ENCODE measurements around the gene DUXA.

- TF ChIP-seq CEBPB (IDR thresholded peaks at IDR 0.05), result no peak
- TF ChIP-seq, protein P1, sequence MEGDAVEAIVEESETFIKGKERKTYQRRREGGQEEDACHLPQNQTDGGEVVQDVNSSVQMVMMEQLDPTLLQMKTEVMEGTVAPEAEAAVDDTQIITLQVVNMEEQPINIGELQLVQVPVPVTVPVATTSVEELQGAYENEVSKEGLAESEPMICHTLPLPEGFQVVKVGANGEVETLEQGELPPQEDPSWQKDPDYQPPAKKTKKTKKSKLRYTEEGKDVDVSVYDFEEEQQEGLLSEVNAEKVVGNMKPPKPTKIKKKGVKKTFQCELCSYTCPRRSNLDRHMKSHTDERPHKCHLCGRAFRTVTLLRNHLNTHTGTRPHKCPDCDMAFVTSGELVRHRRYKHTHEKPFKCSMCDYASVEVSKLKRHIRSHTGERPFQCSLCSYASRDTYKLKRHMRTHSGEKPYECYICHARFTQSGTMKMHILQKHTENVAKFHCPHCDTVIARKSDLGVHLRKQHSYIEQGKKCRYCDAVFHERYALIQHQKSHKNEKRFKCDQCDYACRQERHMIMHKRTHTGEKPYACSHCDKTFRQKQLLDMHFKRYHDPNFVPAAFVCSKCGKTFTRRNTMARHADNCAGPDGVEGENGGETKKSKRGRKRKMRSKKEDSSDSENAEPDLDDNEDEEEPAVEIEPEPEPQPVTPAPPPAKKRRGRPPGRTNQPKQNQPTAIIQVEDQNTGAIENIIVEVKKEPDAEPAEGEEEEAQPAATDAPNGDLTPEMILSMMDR (IDR thresholded peaks at IDR 0.05), result no peak
Observed at GRCh38 chr19:57141699-57142098, 25.6 kb downstream of the DUXA start.

Data from A549 (cell line).